Measurements from ENCODE around the gene MRTFB. TPM values are rescaled to one million over a fixed set of nuclear protein-coding genes. Genes with fewer than 3 reads are reported as not detected.

Gene MRTFB
- total RNA-seq, 4 donors from 2014 or later: 17.1 to 77.8 (median 21.9) TPM

DNA sequence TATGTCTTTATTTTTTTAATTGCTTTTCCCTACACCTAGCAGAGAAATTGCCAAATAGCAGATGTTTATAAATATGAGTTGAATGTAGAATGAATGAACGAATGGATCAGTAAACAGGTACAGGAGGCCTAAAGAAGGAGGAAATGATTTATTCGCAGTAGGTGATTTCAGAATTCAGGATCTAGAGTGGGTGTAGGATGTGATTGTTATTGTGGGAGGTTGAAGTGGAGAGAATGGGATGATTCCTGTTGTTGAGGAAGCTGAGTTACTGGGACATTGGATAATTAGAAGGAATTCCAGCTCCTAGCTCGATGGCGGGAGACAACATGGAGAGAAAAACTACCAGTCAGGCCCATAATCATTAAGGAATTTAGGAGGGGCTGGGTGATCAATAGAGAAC lies 42.2 kb downstream of the MRTFB start:
- no peaks in the 10 kb centered on the region for H3K9me3 ChIP-seq

GRCh38 chr16:14117051-14117450 lies 45.9 kb downstream of the MRTFB start:
- H3K4me3 ChIP-seq: no peak overlapping the region
- intact Hi-C loops (cut with DNase I): no loop called here
- H3K27me3 ChIP-seq: no peaks in the 10 kb centered on the region
- peaks cover under 1 to 45% (median 11%) of the 10 kb centered on the region in 3 donors for H3K4me1 ChIP-seq
- peaks cover 0 to 7% (median 0%) of the 10 kb centered on the region in 3 donors for H3K36me3 ChIP-seq
- no peak overlapping the region for H3K27ac ChIP-seq
- 82% methylated on average over 1 of the region's 1 CpG; no CpG with 5 or more reads in 1 of the 2 donors for WGBS, 2 donors
- TF ChIP-seq, protein P1, sequence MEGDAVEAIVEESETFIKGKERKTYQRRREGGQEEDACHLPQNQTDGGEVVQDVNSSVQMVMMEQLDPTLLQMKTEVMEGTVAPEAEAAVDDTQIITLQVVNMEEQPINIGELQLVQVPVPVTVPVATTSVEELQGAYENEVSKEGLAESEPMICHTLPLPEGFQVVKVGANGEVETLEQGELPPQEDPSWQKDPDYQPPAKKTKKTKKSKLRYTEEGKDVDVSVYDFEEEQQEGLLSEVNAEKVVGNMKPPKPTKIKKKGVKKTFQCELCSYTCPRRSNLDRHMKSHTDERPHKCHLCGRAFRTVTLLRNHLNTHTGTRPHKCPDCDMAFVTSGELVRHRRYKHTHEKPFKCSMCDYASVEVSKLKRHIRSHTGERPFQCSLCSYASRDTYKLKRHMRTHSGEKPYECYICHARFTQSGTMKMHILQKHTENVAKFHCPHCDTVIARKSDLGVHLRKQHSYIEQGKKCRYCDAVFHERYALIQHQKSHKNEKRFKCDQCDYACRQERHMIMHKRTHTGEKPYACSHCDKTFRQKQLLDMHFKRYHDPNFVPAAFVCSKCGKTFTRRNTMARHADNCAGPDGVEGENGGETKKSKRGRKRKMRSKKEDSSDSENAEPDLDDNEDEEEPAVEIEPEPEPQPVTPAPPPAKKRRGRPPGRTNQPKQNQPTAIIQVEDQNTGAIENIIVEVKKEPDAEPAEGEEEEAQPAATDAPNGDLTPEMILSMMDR (IDR thresholded peaks at IDR 0.05): no peak
- no peak for TF ChIP-seq POLR2A (IDR thresholded peaks at IDR 0.05)
- no peak for DNase-seq
- no peaks in the 10 kb centered on the region for H3K9me3 ChIP-seq

More for the DNA sequence above, 42.2 kb downstream of the MRTFB start:
- Histone ChIP-seq H3K4me3 (no peak overlapping the region), H3K27ac (peak overlapping the region in 2 of 4 donors; percentile 45 to 57), H3K27me3 (no peaks in the 10 kb centered on the region), H3K4me1 (peaks cover 4 to 55% (median 34%) of the 10 kb centered on the region in 3 donors), H3K36me3 (peaks cover 0 to 7% (median 0%) of the 10 kb centered on the region in 3 donors)
- WGBS, 2 donors: 78 to 92% methylated on average over 4 of the region's 4 CpGs
- DNase-seq: no peak
- no peak for TF ChIP-seq POLR2A (IDR thresholded peaks at IDR 0.05)
- TF ChIP-seq, protein P1 (IDR thresholded peaks at IDR 0.05): no peak
- intact Hi-C loops (cut with DNase I): no loop called here

GRCh38 chr16:14119799-14120198 lies 48.7 kb downstream of the MRTFB start:
- H3K4me1 ChIP-seq: peaks cover 0 to 25% (median 4%) of the 10 kb centered on the region in 3 donors
- intact Hi-C loops (cut with DNase I): no loop called here
- TF ChIP-seq POLR2A (IDR thresholded peaks at IDR 0.05): no peak
- TF ChIP-seq, protein P1 (IDR thresholded peaks at IDR 0.05): no peak
- H3K36me3 ChIP-seq: peaks cover 0 to 7% (median 0%) of the 10 kb centered on the region in 3 donors
- 87 to 90% methylated on average over 4 of the region's 4 CpGs for WGBS, 2 donors
- H3K9me3 ChIP-seq: no peaks in the 10 kb centered on the region
- H3K27me3 ChIP-seq: no peaks in the 10 kb centered on the region
- H3K27ac ChIP-seq: no peak overlapping the region
- no peak overlapping the region for H3K4me3 ChIP-seq
- no peak for DNase-seq

DNA sequence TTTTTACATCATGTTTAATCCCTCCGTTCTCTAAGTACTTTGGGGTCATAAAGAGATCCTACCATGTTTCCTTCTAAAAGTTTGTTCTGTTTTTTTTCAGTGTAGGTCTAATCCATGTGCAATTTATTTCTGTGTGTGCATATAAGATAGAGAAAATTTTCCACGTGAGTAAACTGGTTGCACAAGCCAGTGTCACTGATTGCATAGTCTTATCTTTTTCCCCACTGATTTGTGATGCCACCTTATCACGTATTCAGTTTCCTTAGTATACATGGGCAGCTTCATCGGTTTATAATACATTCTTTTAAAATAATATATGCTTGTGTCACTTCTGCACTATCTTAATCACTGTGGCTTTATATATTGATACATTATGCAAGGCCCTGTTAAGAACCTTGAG lies 49.2 kb downstream of the MRTFB start:
- WGBS, 2 donors: 80 to 92% methylated on average over 4 of the region's 4 CpGs
- TF ChIP-seq, protein P1 (IDR thresholded peaks at IDR 0.05): no peak
- TF ChIP-seq POLR2A (IDR thresholded peaks at IDR 0.05): no peak
- Histone ChIP-seq H3K27ac (no peak overlapping the region), H3K4me3 (no peak overlapping the region), H3K27me3 (no peaks in the 10 kb centered on the region), H3K4me1 (peaks cover 0 to 30% (median 4%) of the 10 kb centered on the region in 3 donors), H3K36me3 (peaks cover 0 to 7% (median 0%) of the 10 kb centered on the region in 3 donors), H3K9me3 (no peaks in the 10 kb centered on the region)
- DNase-seq: no peak
- intact Hi-C loops (cut with DNase I): no loop called here

DNA sequence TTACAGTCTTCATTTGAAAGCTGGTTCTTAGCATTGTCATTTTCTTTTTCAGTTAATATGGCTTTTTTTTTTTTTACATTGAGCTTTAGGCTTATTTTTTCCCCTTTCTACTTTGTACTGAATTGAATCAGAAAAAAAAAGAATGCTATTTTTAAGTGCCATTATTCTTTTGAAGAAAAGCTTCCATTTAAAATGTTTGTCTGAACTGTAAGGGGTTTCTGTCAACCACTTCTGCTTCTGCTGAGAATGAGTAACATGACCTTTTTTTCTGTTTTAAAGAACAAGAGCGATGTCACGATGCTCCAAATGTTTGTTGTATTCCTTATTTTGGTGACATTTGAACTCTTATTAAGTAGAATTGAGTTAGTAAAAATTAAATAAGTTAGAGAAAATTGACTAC lies 50.0 kb downstream of the MRTFB start:
- H3K36me3 ChIP-seq: peaks cover 0 to 7% (median 0%) of the 10 kb centered on the region in 3 donors
- H3K27me3 ChIP-seq: no peaks in the 10 kb centered on the region
- peaks cover 0 to 32% (median 4%) of the 10 kb centered on the region in 3 donors for H3K4me1 ChIP-seq
- H3K9me3 ChIP-seq: no peaks in the 10 kb centered on the region
- no peak for DNase-seq
- intact Hi-C loops (cut with DNase I): no loop called here
- no peak for TF ChIP-seq POLR2A (IDR thresholded peaks at IDR 0.05)
- TF ChIP-seq, protein P1 (IDR thresholded peaks at IDR 0.05): no peak
- 53 to 65% methylated on average over 2 of the region's 2 CpGs for WGBS, 2 donors
- no peak overlapping the region for H3K27ac ChIP-seq
- H3K4me3 ChIP-seq: no peak overlapping the region
